ENCODE results near the gene SMURF2.
"Not testable (repeated sequence)": the region's sequence is repeated elsewhere in the genome, so short reads cannot be mapped to it uniquely, and the experiment has no call there.

The SMURF2 gene

GRCh38 chr17:64685705-64686104, 23.6 kb upstream of the SMURF2 start:
- no peaks in the 10 kb centered on the region for H3K27me3 ChIP-seq (replicated peaks in 2 of 5; ENCODE audit: control insufficient read depth in 4 of 5, insufficient read depth in 5 of 5, low read length in 4 of 5)
- 98% methylated on average over 8 of the region's 9 CpGs for WGBS (ENCODE audit: insufficient coverage)
- no peaks in the 10 kb centered on the region for H3K36me3 ChIP-seq (ENCODE audit: control insufficient read depth in 4 of 4, insufficient read depth in 4 of 4, low read length in 3 of 4)
- no peak for DNase-seq
- H3K9me3 ChIP-seq (ENCODE audit: control extremely low read depth in 1 of 5, control insufficient read depth in 4 of 5, insufficient read depth in 2 of 5, low read depth in 1 of 5, low read length in 4 of 5), result no peaks in the 10 kb centered on the region
- CTCF ChIA-PET, result interaction anchor here (0.6 to 0.7 kb wide), 2 partner anchors 10 to 45 kb away, joined by 3 read pairs; no protein-coding TSS in a partner anchor
- POLR2A ChIA-PET, result no interaction called here
- H3K27ac ChIP-seq (ENCODE audit: insufficient read depth in 1 of 2, low read depth in 1 of 2, low read length in 2 of 2, poor library complexity in 1 of 2, severe bottlenecking in 2 of 2), result no peak overlapping the region
- H3K4me3 ChIP-seq (ENCODE audit: control insufficient read depth in 1 of 7, extremely low read depth in 1 of 7, insufficient read depth in 4 of 7, low read depth in 2 of 7, low read length in 6 of 7), result no peak overlapping the region
- no peaks in the 10 kb centered on the region for H3K4me1 ChIP-seq (ENCODE audit: control extremely low read depth in 1 of 4, control insufficient read depth in 4 of 4, insufficient read depth in 4 of 4, low read length in 3 of 4)

GRCh38 chr17:64683796-64684195, 21.7 kb upstream of the SMURF2 start:
- no peak overlapping the region for H3K4me3 ChIP-seq (ENCODE audit: control insufficient read depth in 1 of 7, extremely low read depth in 1 of 7, insufficient read depth in 4 of 7, low read depth in 2 of 7, low read length in 6 of 7)
- no CpG with 5 or more reads among the region's 2 CpGs for WGBS (ENCODE audit: insufficient coverage)
- CTCF ChIA-PET, result no interaction called here

GRCh38 chr17:64682261-64683181, 20.4 kb upstream of the SMURF2 start:
- Histone ChIP-seq H3K36me3 (ENCODE audit: control insufficient read depth in 4 of 4, insufficient read depth in 4 of 4, low read length in 3 of 4) (no peaks in the 10 kb centered on the region), H3K9me3 (ENCODE audit: control extremely low read depth in 1 of 5, control insufficient read depth in 4 of 5, insufficient read depth in 2 of 5, low read depth in 1 of 5, low read length in 4 of 5) (no peaks in the 10 kb centered on the region), H3K27ac (ENCODE audit: insufficient read depth in 1 of 2, low read depth in 1 of 2, low read length in 2 of 2, poor library complexity in 1 of 2, severe bottlenecking in 2 of 2) (no peak overlapping the region), H3K4me1 (ENCODE audit: control extremely low read depth in 1 of 4, control insufficient read depth in 4 of 4, insufficient read depth in 4 of 4, low read length in 3 of 4) (no peaks in the 10 kb centered on the region), H3K27me3 (replicated peaks in 2 of 5; ENCODE audit: control insufficient read depth in 4 of 5, insufficient read depth in 5 of 5, low read length in 4 of 5) (no peaks in the 10 kb centered on the region), H3K4me3 (ENCODE audit: control insufficient read depth in 1 of 7, extremely low read depth in 1 of 7, insufficient read depth in 4 of 7, low read depth in 2 of 7, low read length in 6 of 7) (no peak overlapping the region)
- ChIA-PET POLR2A (no interaction called here), CTCF (no interaction called here)
- 100% methylated on average over 1 of the region's 12 CpGs for WGBS (ENCODE audit: insufficient coverage)
- no peak for DNase-seq

More at GRCh38 chr17:64683796-64684195, 21.7 kb upstream of the SMURF2 start:
- POLR2A ChIA-PET, result no interaction called here
- Histone ChIP-seq H3K36me3 (ENCODE audit: control insufficient read depth in 4 of 4, insufficient read depth in 4 of 4, low read length in 3 of 4) (no peaks in the 10 kb centered on the region), H3K27me3 (replicated peaks in 2 of 5; ENCODE audit: control insufficient read depth in 4 of 5, insufficient read depth in 5 of 5, low read length in 4 of 5) (no peaks in the 10 kb centered on the region), H3K9me3 (ENCODE audit: control extremely low read depth in 1 of 5, control insufficient read depth in 4 of 5, insufficient read depth in 2 of 5, low read depth in 1 of 5, low read length in 4 of 5) (no peaks in the 10 kb centered on the region), H3K27ac (ENCODE audit: insufficient read depth in 1 of 2, low read depth in 1 of 2, low read length in 2 of 2, poor library complexity in 1 of 2, severe bottlenecking in 2 of 2) (no peak overlapping the region), H3K4me1 (ENCODE audit: control extremely low read depth in 1 of 4, control insufficient read depth in 4 of 4, insufficient read depth in 4 of 4, low read length in 3 of 4) (no peaks in the 10 kb centered on the region)
- DNase-seq, result no peak

- CTCF ChIA-PET, result no interaction called here
- Histone ChIP-seq H3K9me3 (ENCODE audit: control extremely low read depth in 1 of 5, control insufficient read depth in 4 of 5, insufficient read depth in 2 of 5, low read depth in 1 of 5, low read length in 4 of 5) (no peaks in the 10 kb centered on the region), H3K27ac (ENCODE audit: insufficient read depth in 1 of 2, low read depth in 1 of 2, low read length in 2 of 2, poor library complexity in 1 of 2, severe bottlenecking in 2 of 2) (no peak overlapping the region), H3K4me3 (ENCODE audit: control insufficient read depth in 1 of 7, extremely low read depth in 1 of 7, insufficient read depth in 4 of 7, low read depth in 2 of 7, low read length in 6 of 7) (no peak overlapping the region), H3K4me1 (ENCODE audit: control extremely low read depth in 1 of 4, control insufficient read depth in 4 of 4, insufficient read depth in 4 of 4, low read length in 3 of 4) (no peaks in the 10 kb centered on the region), H3K36me3 (ENCODE audit: control insufficient read depth in 4 of 4, insufficient read depth in 4 of 4, low read length in 3 of 4) (no peaks in the 10 kb centered on the region), H3K27me3 (replicated peaks in 2 of 5; ENCODE audit: control insufficient read depth in 4 of 5, insufficient read depth in 5 of 5, low read length in 4 of 5) (no peaks in the 10 kb centered on the region)
- POLR2A ChIA-PET, result no interaction called here
- DNase-seq, result no peak
- 97% methylated on average over 6 of the region's 10 CpGs for WGBS (ENCODE audit: insufficient coverage)
Measured at GRCh38 chr17:64679710-64680216, 17.7 kb upstream of the SMURF2 start.

GRCh38 chr17:64676763-64677162, 14.7 kb upstream of the SMURF2 start:
- H3K9me3 ChIP-seq (ENCODE audit: control extremely low read depth in 1 of 5, control insufficient read depth in 4 of 5, insufficient read depth in 2 of 5, low read depth in 1 of 5, low read length in 4 of 5), result no peaks in the 10 kb centered on the region
- POLR2A ChIA-PET, result interaction anchor here (0.6 kb wide), 1 partner anchor 170 kb away, joined by 4 read pairs; no protein-coding TSS in a partner anchor
- CTCF ChIA-PET, result no interaction called here
- WGBS (ENCODE audit: insufficient coverage), result 100% methylated on average over 1 of the region's 3 CpGs
- H3K4me1 ChIP-seq (ENCODE audit: control extremely low read depth in 1 of 4, control insufficient read depth in 4 of 4, insufficient read depth in 4 of 4, low read length in 3 of 4), result no peaks in the 10 kb centered on the region
- no peaks in the 10 kb centered on the region for H3K27me3 ChIP-seq (replicated peaks in 2 of 5; ENCODE audit: control insufficient read depth in 4 of 5, insufficient read depth in 5 of 5, low read length in 4 of 5)
- H3K36me3 ChIP-seq (ENCODE audit: control insufficient read depth in 4 of 4, insufficient read depth in 4 of 4, low read length in 3 of 4), result no peaks in the 10 kb centered on the region
- no peak overlapping the region for H3K4me3 ChIP-seq (ENCODE audit: control insufficient read depth in 1 of 7, extremely low read depth in 1 of 7, insufficient read depth in 4 of 7, low read depth in 2 of 7, low read length in 6 of 7)
- H3K27ac ChIP-seq (ENCODE audit: insufficient read depth in 1 of 2, low read depth in 1 of 2, low read length in 2 of 2, poor library complexity in 1 of 2, severe bottlenecking in 2 of 2), result no peak overlapping the region
- DNase-seq, result no peak

GRCh38 chr17:64670843-64671590, 8.9 kb upstream of the SMURF2 start:
- H3K36me3 ChIP-seq (ENCODE audit: control insufficient read depth in 4 of 4, insufficient read depth in 4 of 4, low read length in 3 of 4); H3K27me3 ChIP-seq (replicated peaks in 2 of 5; ENCODE audit: control insufficient read depth in 4 of 5, insufficient read depth in 5 of 5, low read length in 4 of 5); H3K4me1 ChIP-seq (ENCODE audit: control extremely low read depth in 1 of 4, control insufficient read depth in 4 of 4, insufficient read depth in 4 of 4, low read length in 3 of 4); H3K27ac ChIP-seq (ENCODE audit: insufficient read depth in 1 of 2, low read depth in 1 of 2, low read length in 2 of 2, poor library complexity in 1 of 2, severe bottlenecking in 2 of 2); H3K4me3 ChIP-seq (ENCODE audit: control insufficient read depth in 1 of 7, extremely low read depth in 1 of 7, insufficient read depth in 4 of 7, low read depth in 2 of 7, low read length in 6 of 7); DNase-seq; POLR2A ChIA-PET; H3K9me3 ChIP-seq (ENCODE audit: control extremely low read depth in 1 of 5, control insufficient read depth in 4 of 5, insufficient read depth in 2 of 5, low read depth in 1 of 5, low read length in 4 of 5); CTCF ChIA-PET: not testable (repeated sequence)
- no CpG with 5 or more reads among the region's 10 CpGs for WGBS (ENCODE audit: insufficient coverage)
